Retinal pigment epithelial cell (primary cell): ENCODE data around the gene SH3RF3.
"Not testable (repeated sequence)": the region's sequence is repeated elsewhere in the genome, so short reads cannot be mapped to it uniquely, and the experiment has no call there.

Experiments used
- DNase-seq: peaks from one replicate; pipeline ENCODE4 v3.0.0-alpha.2; 2010; ENCODE audit warnings: low read depth
- H3K4me3 ChIP-seq: 2 replicates; pipeline ENCODE4 v1.5.1; 2011; ENCODE audit warnings: mild to moderate bottlenecking, low read length, control low read depth, moderate library complexity
- TF ChIP-seq, protein P1 (sequence below): conservative IDR thresholded peaks from 2 replicates; pipeline ENCODE4 v1.5.1; 2011; ENCODE audit warnings: low read depth, low read length, control low read depth, inconsistent platforms

Gene SH3RF3

DNA sequence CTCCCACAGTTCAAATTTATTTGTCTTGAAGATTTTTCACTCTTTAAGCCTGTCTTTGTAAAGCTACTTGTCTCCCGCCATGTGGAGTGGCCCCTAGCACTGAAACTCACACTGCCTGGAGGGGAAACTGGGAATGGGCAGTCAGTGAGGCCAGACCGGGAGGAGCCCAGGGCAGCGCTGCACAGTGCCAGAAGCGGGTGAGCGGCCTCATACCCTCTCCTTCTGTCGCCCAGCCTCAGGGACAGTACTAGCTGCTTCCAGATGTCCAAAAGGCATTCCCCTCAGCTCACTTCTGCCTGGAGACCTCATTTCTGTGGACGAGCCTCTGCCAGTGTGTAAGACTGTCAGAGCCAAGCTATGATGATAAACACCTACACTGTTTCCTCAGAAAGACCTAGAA lies 404.8 kb downstream of the SH3RF3 start:
- H3K4me3 ChIP-seq = no peak overlapping the region
- TF ChIP-seq, protein P1, sequence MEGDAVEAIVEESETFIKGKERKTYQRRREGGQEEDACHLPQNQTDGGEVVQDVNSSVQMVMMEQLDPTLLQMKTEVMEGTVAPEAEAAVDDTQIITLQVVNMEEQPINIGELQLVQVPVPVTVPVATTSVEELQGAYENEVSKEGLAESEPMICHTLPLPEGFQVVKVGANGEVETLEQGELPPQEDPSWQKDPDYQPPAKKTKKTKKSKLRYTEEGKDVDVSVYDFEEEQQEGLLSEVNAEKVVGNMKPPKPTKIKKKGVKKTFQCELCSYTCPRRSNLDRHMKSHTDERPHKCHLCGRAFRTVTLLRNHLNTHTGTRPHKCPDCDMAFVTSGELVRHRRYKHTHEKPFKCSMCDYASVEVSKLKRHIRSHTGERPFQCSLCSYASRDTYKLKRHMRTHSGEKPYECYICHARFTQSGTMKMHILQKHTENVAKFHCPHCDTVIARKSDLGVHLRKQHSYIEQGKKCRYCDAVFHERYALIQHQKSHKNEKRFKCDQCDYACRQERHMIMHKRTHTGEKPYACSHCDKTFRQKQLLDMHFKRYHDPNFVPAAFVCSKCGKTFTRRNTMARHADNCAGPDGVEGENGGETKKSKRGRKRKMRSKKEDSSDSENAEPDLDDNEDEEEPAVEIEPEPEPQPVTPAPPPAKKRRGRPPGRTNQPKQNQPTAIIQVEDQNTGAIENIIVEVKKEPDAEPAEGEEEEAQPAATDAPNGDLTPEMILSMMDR = no peak
- no peak for DNase-seq

DNA sequence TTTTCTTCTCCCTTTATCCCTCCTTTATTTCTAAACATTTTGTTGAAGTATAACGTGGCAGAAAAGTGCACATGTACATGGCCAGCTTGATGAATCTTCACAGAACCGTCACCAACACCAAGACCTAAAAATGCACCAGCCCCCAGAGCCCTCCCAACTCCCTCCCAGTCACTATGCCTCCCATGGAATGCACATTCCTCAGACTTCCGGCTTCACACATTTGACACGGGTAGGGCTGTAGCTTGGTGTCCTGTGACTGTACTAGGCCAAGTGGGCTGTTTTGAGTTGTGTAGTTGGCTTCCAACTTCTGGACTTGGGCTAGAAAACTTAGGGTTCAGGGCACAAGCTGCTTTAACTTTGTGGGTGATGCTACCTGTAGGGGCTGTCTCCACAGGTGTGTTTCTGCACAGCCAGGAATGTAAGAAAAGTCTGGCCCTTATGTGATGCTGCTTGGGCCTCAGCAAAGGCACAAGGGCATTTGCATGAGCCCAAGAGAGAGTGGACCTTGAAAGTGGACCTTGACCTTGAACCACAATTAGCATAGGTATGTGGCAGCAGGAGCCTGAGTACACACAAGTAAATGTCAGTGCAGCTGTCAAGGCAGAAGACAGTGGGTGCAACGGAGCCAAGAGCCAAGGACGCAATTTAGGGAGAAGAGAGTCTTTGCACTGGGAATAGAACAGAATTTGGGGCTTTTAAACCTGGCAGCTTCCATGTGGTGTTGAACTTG lies 406.4 kb downstream of the SH3RF3 start:
- DNase-seq = no peak
- TF ChIP-seq, protein P1 = no peak
- no peak overlapping the region for H3K4me3 ChIP-seq

DNA sequence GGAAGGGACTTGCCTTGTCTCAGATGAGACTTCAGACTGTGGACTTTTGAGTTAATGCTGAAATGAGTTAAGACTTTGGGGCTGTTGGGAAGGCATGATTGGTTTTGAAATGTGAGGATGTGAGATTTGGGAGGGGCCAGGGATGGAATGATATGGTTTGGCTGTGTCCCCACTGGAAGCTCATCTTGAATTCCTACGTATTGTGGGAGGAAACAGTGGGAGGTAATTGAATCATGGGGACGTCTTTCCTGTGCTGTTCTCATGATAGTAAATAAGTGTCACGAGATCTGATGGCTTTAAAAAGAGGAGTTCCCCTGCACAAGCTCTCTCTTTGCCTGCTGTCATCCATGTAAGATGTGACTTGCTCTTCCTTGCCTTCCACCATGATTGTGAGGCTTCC lies 407.6 kb downstream of the SH3RF3 start:
- not testable (repeated sequence) for H3K4me3 ChIP-seq, DNase-seq

DNA sequence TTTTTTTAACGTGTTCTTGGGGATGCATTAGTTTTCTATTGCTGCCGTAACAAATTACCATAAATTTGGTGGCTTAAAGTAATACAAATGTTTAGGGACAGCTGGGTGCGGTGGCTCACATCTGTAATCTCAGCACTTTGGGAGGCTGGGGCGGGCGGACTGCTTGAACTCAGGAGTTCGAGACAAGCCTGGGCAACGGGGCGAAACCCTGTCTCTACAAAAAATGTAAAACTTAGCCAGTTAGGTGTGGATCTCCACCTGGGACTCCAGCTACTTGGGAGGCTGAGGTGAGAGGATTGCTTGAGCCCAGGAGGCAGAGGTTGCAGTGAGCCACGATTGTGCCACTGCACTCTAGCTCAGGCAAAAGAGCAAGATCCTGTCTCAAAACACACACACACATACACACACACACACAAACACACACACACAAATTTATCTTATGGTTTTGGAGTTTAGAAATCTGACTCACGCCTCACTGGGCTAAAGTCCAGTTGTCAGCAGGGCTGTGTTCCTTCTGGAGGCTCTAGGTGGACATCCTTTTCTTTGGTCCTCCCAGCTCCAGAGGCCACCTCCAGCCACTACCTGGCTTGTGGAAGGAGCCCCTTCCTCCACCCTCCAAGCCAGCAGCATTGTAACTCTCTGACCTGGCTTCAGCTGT lies 408.7 kb downstream of the SH3RF3 start:
- TF ChIP-seq, protein P1 = no peak
- DNase-seq = no peak
- no peak overlapping the region for H3K4me3 ChIP-seq

DNA sequence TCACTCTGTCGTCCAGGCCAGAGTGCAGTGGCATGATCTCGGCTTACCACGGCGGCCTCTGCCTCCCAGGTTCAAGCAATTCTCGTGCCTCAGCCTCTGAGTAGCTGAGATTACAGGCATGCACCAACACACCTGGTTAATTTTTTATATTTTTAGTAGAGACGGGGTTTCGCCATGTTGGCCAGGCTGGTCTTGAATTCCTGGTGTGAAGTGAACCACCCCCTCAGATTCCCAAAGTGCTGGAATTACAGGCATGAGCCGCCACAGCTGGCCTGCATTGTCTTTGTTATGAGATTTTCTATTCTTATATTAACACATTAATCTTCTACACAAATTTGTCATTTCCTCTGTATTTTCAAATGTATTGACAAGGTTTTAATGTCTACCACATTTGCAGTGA lies 409.5 kb downstream of the SH3RF3 start:
- H3K4me3 ChIP-seq = no peak overlapping the region
- DNase-seq = no peak
- TF ChIP-seq, protein P1 = no peak

DNA sequence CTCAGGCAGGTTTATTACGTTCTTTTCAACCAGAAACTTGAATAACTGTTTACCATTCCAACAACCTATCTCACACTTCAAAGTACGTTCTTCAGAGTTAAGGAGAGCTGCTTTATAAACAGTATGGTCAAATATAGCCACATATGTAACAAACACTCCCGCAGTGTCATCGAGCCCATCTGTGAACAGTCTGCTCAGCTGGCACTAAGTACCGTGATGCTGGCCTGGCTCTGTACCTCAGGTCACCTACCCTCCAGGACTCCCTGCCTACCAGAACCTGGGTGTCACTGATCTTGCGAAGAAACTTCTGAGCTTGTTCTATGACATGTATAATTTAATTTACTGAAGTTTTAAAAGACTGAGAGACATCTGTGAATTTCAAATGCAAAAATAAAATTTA lies 413.4 kb downstream of the SH3RF3 start:
- TF ChIP-seq, protein P1 = no peak
- no peak for DNase-seq
- H3K4me3 ChIP-seq = no peak overlapping the region

DNA sequence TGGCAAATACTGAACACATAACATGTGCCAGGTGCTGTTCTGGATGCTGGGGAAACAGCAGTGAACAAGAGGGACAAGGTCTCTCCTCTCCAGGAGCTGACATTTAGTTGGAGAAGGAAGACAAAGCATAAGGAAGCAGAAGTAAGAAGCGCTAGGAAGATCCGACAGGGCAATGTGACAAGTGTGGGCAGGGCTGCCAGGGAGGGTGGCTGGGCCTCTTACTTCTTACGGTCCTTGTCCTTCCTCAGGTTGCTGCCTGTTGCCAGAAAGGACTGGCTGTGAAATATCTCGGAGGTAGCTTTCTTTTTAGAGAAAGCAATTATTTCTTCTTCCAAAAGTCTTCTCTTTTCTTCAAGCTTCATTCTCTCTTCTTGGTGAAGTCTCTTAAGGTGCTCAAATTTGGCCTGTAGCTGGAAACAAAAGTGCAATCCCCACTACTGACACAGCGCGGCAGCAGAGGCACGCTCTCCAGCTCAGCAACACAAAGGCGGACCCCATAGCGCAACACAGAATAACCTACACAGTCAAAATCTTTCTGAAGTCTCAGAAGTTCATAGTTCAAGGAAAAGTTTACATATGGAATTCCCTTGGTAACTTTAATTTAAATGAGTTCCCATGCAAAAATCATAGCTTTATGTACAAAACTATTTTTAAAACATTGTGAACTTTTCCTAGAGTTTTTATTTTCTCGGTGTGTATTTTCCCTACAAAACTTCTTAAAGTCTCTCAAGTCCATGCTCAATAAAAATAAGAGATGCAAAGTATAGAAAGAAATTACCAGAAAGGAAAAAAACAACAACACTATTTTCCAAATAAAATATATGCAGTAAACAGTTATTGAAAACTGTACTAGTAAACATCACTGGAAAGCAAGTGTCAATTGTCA lies 417.1 kb downstream of the SH3RF3 start:
- H3K4me3 ChIP-seq = no peak overlapping the region
- TF ChIP-seq, protein P1 = peak; percentile 98
- no peak for DNase-seq
